Esophagus muscularis mucosa (tissue), 4 donors: ENCODE results near the gene PRKD1.

Experiments
- EP300 ChIP-seq: sonication (generic); formaldehyde crosslinking; IDR thresholded peaks from one replicate; pipeline ENCODE4 v1.6.1; 2017; ENCODE audit warnings: antibody characterized with exemption
- POLR2A ChIP-seq: fragments of 450-650 bp; IDR thresholded peaks from one replicate; pipeline ENCODE4 v1.6.1; 2017; ENCODE audit warnings: antibody characterized with exemption, moderate library complexity, mild to moderate bottlenecking, low read depth
- POLR2AphosphoS5 ChIP-seq, 2 donors: sonication (generic); formaldehyde crosslinking; IDR thresholded peaks; one replicate each; pipeline ENCODE4 v1.6.1; 2017; ENCODE audit warnings: antibody characterized with exemption in 2 of 2
- TF ChIP-seq, protein P1 (sequence below), 3 experiments: fragments of 200-600 bp in 2 of 3; fragments of 450-650 bp in 1 of 3; sonication (generic) in 2 of 3; IDR thresholded peaks; one replicate each; pipeline ENCODE4 v1.5.1; 2017 to 2019; ENCODE audit warnings: antibody characterized with exemption in 3 of 3, mild to moderate bottlenecking in 2 of 3, moderate library complexity in 1 of 3

GRCh38 chr14:29944091-29944490, 16.4 kb upstream of the PRKD1 start:
- TF ChIP-seq, protein P1, sequence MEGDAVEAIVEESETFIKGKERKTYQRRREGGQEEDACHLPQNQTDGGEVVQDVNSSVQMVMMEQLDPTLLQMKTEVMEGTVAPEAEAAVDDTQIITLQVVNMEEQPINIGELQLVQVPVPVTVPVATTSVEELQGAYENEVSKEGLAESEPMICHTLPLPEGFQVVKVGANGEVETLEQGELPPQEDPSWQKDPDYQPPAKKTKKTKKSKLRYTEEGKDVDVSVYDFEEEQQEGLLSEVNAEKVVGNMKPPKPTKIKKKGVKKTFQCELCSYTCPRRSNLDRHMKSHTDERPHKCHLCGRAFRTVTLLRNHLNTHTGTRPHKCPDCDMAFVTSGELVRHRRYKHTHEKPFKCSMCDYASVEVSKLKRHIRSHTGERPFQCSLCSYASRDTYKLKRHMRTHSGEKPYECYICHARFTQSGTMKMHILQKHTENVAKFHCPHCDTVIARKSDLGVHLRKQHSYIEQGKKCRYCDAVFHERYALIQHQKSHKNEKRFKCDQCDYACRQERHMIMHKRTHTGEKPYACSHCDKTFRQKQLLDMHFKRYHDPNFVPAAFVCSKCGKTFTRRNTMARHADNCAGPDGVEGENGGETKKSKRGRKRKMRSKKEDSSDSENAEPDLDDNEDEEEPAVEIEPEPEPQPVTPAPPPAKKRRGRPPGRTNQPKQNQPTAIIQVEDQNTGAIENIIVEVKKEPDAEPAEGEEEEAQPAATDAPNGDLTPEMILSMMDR (IDR thresholded peaks at IDR 0.05): no peak
- TF ChIP-seq POLR2A (no peak), EP300 (no peak), POLR2AphosphoS5 (IDR thresholded peaks at IDR 0.05) (no peak)
